ENCODE measurements around the gene CARTPT.

- TF ChIP-seq GATA3 (IDR thresholded peaks at IDR 0.05; ENCODE audit: low read depth, low read length) (no peak), GATA2 (IDR thresholded peaks at IDR 0.05; ENCODE audit: low read depth, low read length) (no peak)
Observed at GRCh38 chr5:71731015-71731414, 11.9 kb downstream of the CARTPT start.

All from SH-SY5Y (cell line).